H1 (cell line): ENCODE measurements around the gene NDUFB5. TPM values are rescaled to one million over a fixed set of nuclear protein-coding genes. Genes with fewer than 3 reads are reported as not detected.

ENCODE experiments used
- CTCF ChIA-PET: fragments of 300-600 bp; sonication (Branson Sonifier 250); formaldehyde crosslinking; loops from one replicate; lab custom pipeline; 2021; ENCODE audit not compliant: partially characterized antibody; lab: Charles Lee
- POLR2A ChIA-PET: fragments of 300-600 bp; sonication (Branson Sonifier 250); formaldehyde crosslinking; loops from one replicate; lab custom pipeline; 2021; ENCODE audit warnings: inconsistent platforms; ENCODE audit not compliant: partially characterized antibody; lab: Charles Lee
- DNase-seq, 2 experiments: peaks; one replicate each; pipeline versions ENCODE4 v3.0.0 to v3.0.0-alpha.2; 2010 to 2022; ENCODE audit warnings: low spot score in 2 of 2, low read depth in 1 of 2, mixed read lengths in 1 of 2
- FAIRE-seq: peaks from 2 replicates; lab custom pipeline; 2011; peaks lifted over from hg19 to GRCh38; lab: Jason Lieb, UNC
- H2AFZ ChIP-seq: 2 replicates; pipeline ENCODE4 v1.8.1; 2012; ENCODE audit warnings: low read length, inconsistent platforms
- H2AK5ac ChIP-seq: 2 replicates; pipeline ENCODE4 v1.6.1; 2013; ENCODE audit warnings: low read depth, low read length
- H2BK120ac ChIP-seq: replicated peaks from 2 replicates; pipeline ENCODE3; 2013; ENCODE audit warnings: low read depth, low read length, inconsistent platforms
- H2BK12ac ChIP-seq: 2 replicates; pipeline ENCODE4 v1.6.1; 2013; ENCODE audit warnings: low read depth, low read length
- H2BK15ac ChIP-seq: 2 replicates; pipeline ENCODE4 v1.6.1; 2013; ENCODE audit warnings: low read length
- H2BK20ac ChIP-seq: 2 replicates; pipeline ENCODE4 v1.6.1; 2013; ENCODE audit warnings: low read length
- H2BK5ac ChIP-seq: 2 replicates; pipeline ENCODE4 v1.6.1; 2013; ENCODE audit warnings: low read depth, low read length
- H3K14ac ChIP-seq: 2 replicates; pipeline ENCODE4 v1.6.1; 2013; ENCODE audit warnings: inconsistent platforms; ENCODE audit not compliant: insufficient read length
- H3K18ac ChIP-seq: 2 replicates; pipeline ENCODE4 v1.6.1; 2013; ENCODE audit warnings: low read length; ENCODE audit errors: extremely low read depth
- H3K23ac ChIP-seq: 2 replicates; pipeline ENCODE4 v1.6.1; 2013; ENCODE audit warnings: inconsistent platforms; ENCODE audit not compliant: insufficient read length
- H3K23me2 ChIP-seq: 2 replicates; pipeline ENCODE4 v1.6.1; 2013; ENCODE audit warnings: low read depth, low read length
- H3K27ac ChIP-seq: 2 replicates; pipeline ENCODE4 v1.6.1; 2011; ENCODE audit warnings: low read depth, low read length, inconsistent platforms
- H3K27me3 ChIP-seq, 4 experiments: replicated peaks in 1 of 4; 1 replicate in 1 of 4; 2 replicates in 3 of 4; pipeline versions ENCODE4 v1.6.1 to v1.8.1; 2011 to 2013; ENCODE audit warnings: low read length in 3 of 4, mild to moderate bottlenecking in 3 of 4, inconsistent platforms in 2 of 4, mixed read lengths in 2 of 4, moderate library complexity in 1 of 4; ENCODE audit not compliant: control insufficient read depth in 3 of 4, insufficient read depth in 3 of 4; ENCODE audit errors: extremely low read depth in 1 of 4
- H3K36me3 ChIP-seq, 4 experiments: 2 replicates each; pipeline versions ENCODE4 v1.6.1 to v1.8.1; 2011 to 2013; ENCODE audit warnings: mild to moderate bottlenecking in 4 of 4, low read length in 3 of 4, moderate library complexity in 2 of 4, control low read depth in 1 of 4, inconsistent platforms in 1 of 4; ENCODE audit not compliant: insufficient read depth in 4 of 4, control insufficient read depth in 2 of 4
- H3K4ac ChIP-seq: replicated peaks from 2 replicates; pipeline ENCODE3; 2013; ENCODE audit warnings: low read length, low read depth, mixed read lengths, inconsistent platforms; ENCODE audit not compliant: insufficient read length
- H3K4me1 ChIP-seq, 4 experiments: replicated peaks in 1 of 4; 1 replicate in 1 of 4; 2 replicates in 3 of 4; pipeline versions ENCODE4 v1.6.1 to v1.8.1; 2011 to 2013; ENCODE audit warnings: low read length in 3 of 4, inconsistent platforms in 2 of 4, mixed read lengths in 1 of 4; ENCODE audit not compliant: insufficient read depth in 4 of 4, control insufficient read depth in 3 of 4
- H3K4me2 ChIP-seq, 2 experiments: 2 replicates each; pipeline versions ENCODE4 v1.6.1 to v1.8.1; 2011 to 2013; ENCODE audit warnings: low read depth in 2 of 2, low read length in 2 of 2, control low read depth in 1 of 2, inconsistent platforms in 1 of 2, mild to moderate bottlenecking in 1 of 2; ENCODE audit not compliant: insufficient read depth in 1 of 2
- H3K4me3 ChIP-seq, 4 experiments: fragments of 200-600, 300-600 bp in 1 of 4; sonication (generic), shearing (Covaris generic), sonication (Bioruptor Twin) in 1 of 4; 2 replicates each; pipeline versions ENCODE4 v1.5.1 to v1.8.1; 2011 to 2016; ENCODE audit warnings: low read length in 4 of 4, low read depth in 3 of 4, control low read depth in 2 of 4, inconsistent platforms in 2 of 4, mild to moderate bottlenecking in 2 of 4, mixed read lengths in 1 of 4, moderate library complexity in 1 of 4; ENCODE audit not compliant: insufficient read depth in 2 of 4; ENCODE audit errors: extremely low read depth in 1 of 4
- H3K56ac ChIP-seq: replicated peaks from 2 replicates; pipeline ENCODE3; 2013; ENCODE audit warnings: low read depth, mild to moderate bottlenecking, mixed read lengths, low read length, inconsistent platforms; ENCODE audit not compliant: insufficient read length
- H3K79me1 ChIP-seq: 2 replicates; pipeline ENCODE4 v1.6.1; 2013; ENCODE audit warnings: low read depth, low read length, control low read depth
- H3K79me2 ChIP-seq, 2 experiments: 2 replicates each; pipeline versions ENCODE4 v1.6.1 to v1.8.1; 2012 to 2013; ENCODE audit warnings: low read length in 2 of 2, mild to moderate bottlenecking in 2 of 2, inconsistent platforms in 1 of 2; ENCODE audit not compliant: insufficient read depth in 2 of 2, control insufficient read depth in 1 of 2
- H3K9ac ChIP-seq, 4 experiments: replicated peaks in 1 of 4; 1 replicate in 1 of 4; 2 replicates in 3 of 4; pipeline versions ENCODE4 v1.6.1 to v1.8.1; 2011 to 2013; ENCODE audit warnings: low read depth in 3 of 4, low read length in 3 of 4, control low read depth in 2 of 4, mild to moderate bottlenecking in 2 of 4, moderate library complexity in 2 of 4, inconsistent platforms in 1 of 4; ENCODE audit errors: extremely low read depth in 1 of 4
- H3K9me3 ChIP-seq, 2 experiments: 2 replicates each; pipeline versions ENCODE4 v1.6.1 to v1.8.1; 2012 to 2013; ENCODE audit warnings: mild to moderate bottlenecking in 2 of 2, moderate library complexity in 2 of 2, control low read depth in 1 of 2, inconsistent platforms in 1 of 2, low read depth in 1 of 2, low read length in 1 of 2, mixed read lengths in 1 of 2; ENCODE audit not compliant: insufficient read depth in 2 of 2
- H4K20me1 ChIP-seq, 2 experiments: replicated peaks in 1 of 2; 2 replicates each; pipeline versions ENCODE3 to v1.8.1; 2011 to 2013; ENCODE audit warnings: inconsistent platforms in 2 of 2, low read length in 2 of 2, mild to moderate bottlenecking in 1 of 2; ENCODE audit not compliant: insufficient read depth in 2 of 2, control insufficient read depth in 1 of 2
- H4K5ac ChIP-seq: 2 replicates; pipeline ENCODE4 v1.6.1; 2013; ENCODE audit warnings: low read length, low read depth, mixed read lengths, inconsistent platforms; ENCODE audit not compliant: insufficient read length
- H4K8ac ChIP-seq: 2 replicates; pipeline ENCODE4 v1.8.0; 2013; ENCODE audit warnings: mild to moderate bottlenecking, moderate library complexity, low read length, inconsistent platforms; ENCODE audit not compliant: insufficient read depth; ENCODE audit errors: extremely low read depth
- H4K91ac ChIP-seq: replicated peaks from 2 replicates; pipeline ENCODE3; 2013; ENCODE audit warnings: low read length, mixed read lengths, inconsistent platforms; ENCODE audit not compliant: insufficient read length
- WGBS, 2 experiments: shearing (Covaris generic) in 1 of 2; methylation state at CpG; one replicate each; pipeline versions ENCODE4 v1.1.6 to v1.1.7; 2013 to 2015; ENCODE audit warnings: low lambda C conversion rate in 2 of 2, mixed read lengths in 2 of 2, inconsistent platforms in 1 of 2, low coverage in 1 of 2, missing lambda C conversion rate in 1 of 2; ENCODE audit not compliant: insufficient replicate concordance in 2 of 2, insufficient coverage in 1 of 2, insufficient read length in 1 of 2; ENCODE audit errors: extremely low coverage in 1 of 2, missing lambda C conversion rate in 1 of 2; 5-methylcytosine and 5-hydroxymethylcytosine counted together
- polyA plus RNA-seq, 7 experiments: library from polyadenylated mRNA; depleted of rRNA in 3 of 7; stranded (reverse) in 5 of 7; unstranded in 2 of 7; fragments of >200 nt in 5 of 7; fragments of 200-250 nt in 2 of 7; gene quantifications; 1 replicate in 5 of 7; 2 replicates in 1 of 7; 4 replicates in 1 of 7; pipeline versions ENCODE4 v1.2.1 to v1.2.3, GENCODE V29; 2011 to 2013; ENCODE audit warnings: missing spikeins in 2 of 7, mixed read lengths in 2 of 7
- total RNA-seq: library from RNA; stranded (reverse); fragmentation: NEBNext Ultra II Directional; extraction: Animal tissue kit (Norgen Biotek cat#: 25700); gene quantifications from 2 replicates; pipeline ENCODE4 v1.2.1, GENCODE V29; 2021

Gene NDUFB5
- total and polyA plus RNA-seq, 2 of the 8 experiments (the other 6 are each of a cell fraction or from before 2014, with no cell fraction given), result 46.1 to 85.8 TPM

- no peak overlapping the region for H2BK120ac ChIP-seq
- no peaks in the 10 kb centered on the region for H3K4me1 ChIP-seq
- no peak overlapping the region for H4K5ac ChIP-seq
- H3K4ac ChIP-seq, result no peak overlapping the region
- no peak overlapping the region for H3K4me2 ChIP-seq
- no peaks in the 10 kb centered on the region; a peak in 1 of 4 replicates for H3K79me2 ChIP-seq
- FAIRE-seq, result no peak
- peaks cover 11 to 63% (median 45%) of the 10 kb centered on the region in 4 experiments for H3K36me3 ChIP-seq
- H3K27ac ChIP-seq, result no peak overlapping the region
- H3K14ac ChIP-seq, result no peak overlapping the region
- WGBS, 2 experiments, result 89% methylated on average over 1 of the region's 1 CpG; no CpG with 5 or more reads in 1 of the 2 experiments
- H4K8ac ChIP-seq, result no peak overlapping the region
- H3K4me3 ChIP-seq, result no peak overlapping the region
- no peak overlapping the region for H3K9ac ChIP-seq
- no peaks in the 10 kb centered on the region for H3K79me1 ChIP-seq
- POLR2A ChIA-PET, result interaction anchor here (0.9 kb wide), 1 partner anchor 32 kb away, joined by 3 read pairs; no protein-coding TSS in a partner anchor
- no peak overlapping the region for H2BK5ac ChIP-seq
- no peak overlapping the region for H2BK20ac ChIP-seq
- H2BK12ac ChIP-seq, result no peak overlapping the region
- H3K23me2 ChIP-seq, result no peaks in the 10 kb centered on the region
- CTCF ChIA-PET, result interaction anchor here (1.0 kb wide), 1 partner anchor 8 kb away, joined by 3 read pairs; no protein-coding TSS in a partner anchor
- H2AFZ ChIP-seq, result no peak overlapping the region
- H4K20me1 ChIP-seq, result peaks cover 0 to 1% of the 10 kb centered on the region in 2 experiments
- no peak overlapping the region for H3K23ac ChIP-seq
- no peaks in the 10 kb centered on the region for H3K9me3 ChIP-seq
- no peaks in the 10 kb centered on the region for H3K27me3 ChIP-seq
- H2BK15ac ChIP-seq, result no peak overlapping the region
- H2AK5ac ChIP-seq, result no peak overlapping the region
- no peak overlapping the region for H3K56ac ChIP-seq
- H4K91ac ChIP-seq, result no peak overlapping the region
- DNase-seq, result no peak
- no peak overlapping the region for H3K18ac ChIP-seq
Observed at GRCh38 chr3:179580992-179581391, 23.6 kb upstream of the NDUFB5 start.
